Memory B cell (primary cell): ENCODE measurements around the gene C19orf67.

ENCODE experiments used
- ATAC-seq: fragments of 150-1000 bp; cut with Tn5 transposase; 2 replicates; pipeline ENCODE4 v1.10.0; 2021; ENCODE audit warnings: low read depth, mild to moderate bottlenecking, moderate library complexity
- DNase-seq, 2 donors: peaks; one replicate each; pipeline ENCODE4 v3.0.0; 2022; ENCODE audit warnings: low spot score in 2 of 2
- H3K27ac Mint-ChIP-seq: one replicate; pipeline ENCODE4 v1.8.0; 2022; ENCODE audit warnings: mild to moderate bottlenecking, moderate library complexity, mixed read lengths
- H3K27me3 Mint-ChIP-seq: one replicate; pipeline ENCODE4 v1.8.0; 2022; ENCODE audit warnings: mixed read lengths
- H3K36me3 Mint-ChIP-seq: one replicate; pipeline ENCODE4 v1.8.0; 2022; ENCODE audit warnings: mild to moderate bottlenecking, mixed read lengths
- H3K4me1 Mint-ChIP-seq: one replicate; pipeline ENCODE4 v1.8.0; 2022; ENCODE audit warnings: mixed read lengths
- H3K4me3 Mint-ChIP-seq: one replicate; pipeline ENCODE4 v1.8.0; 2022; ENCODE audit warnings: mild to moderate bottlenecking, moderate library complexity, mixed read lengths
- H3K9me3 Mint-ChIP-seq: one replicate; pipeline ENCODE4 v1.8.0; 2022; ENCODE audit warnings: mixed read lengths

Gene C19orf67

GRCh38 chr19:14082675-14082960 lies 3.0 kb downstream of the C19orf67 start:
- H3K36me3 Mint-ChIP-seq, result no peaks in the 10 kb centered on the region
- H3K27me3 Mint-ChIP-seq, result no peaks in the 10 kb centered on the region
- no peak for DNase-seq
- ATAC-seq, result no peak
- H3K4me1 Mint-ChIP-seq, result peaks cover 5% of the 10 kb centered on the region
- no peak overlapping the region for H3K27ac Mint-ChIP-seq
- H3K4me3 Mint-ChIP-seq, result peak overlapping the region; percentile 91
- H3K9me3 Mint-ChIP-seq, result no peaks in the 10 kb centered on the region

- H3K27me3 Mint-ChIP-seq, result no peaks in the 10 kb centered on the region
- peak overlapping the region; percentile 87 for H3K27ac Mint-ChIP-seq
- H3K36me3 Mint-ChIP-seq, result no peaks in the 10 kb centered on the region
- ATAC-seq, result peak; percentile 23
- H3K4me3 Mint-ChIP-seq, result peak overlapping the region; percentile 91
- DNase-seq, result peak; percentile 33 to 38
- no peaks in the 10 kb centered on the region for H3K9me3 Mint-ChIP-seq
- peaks cover 5% of the 10 kb centered on the region for H3K4me1 Mint-ChIP-seq
Measured at GRCh38 chr19:14081797-14082674, 3.5 kb downstream of the C19orf67 start.

- no peaks in the 10 kb centered on the region for H3K9me3 Mint-ChIP-seq
- H3K27me3 Mint-ChIP-seq, result no peaks in the 10 kb centered on the region
- peaks cover 5% of the 10 kb centered on the region for H3K4me1 Mint-ChIP-seq
- ATAC-seq (peak; percentile 94), DNase-seq (peak; percentile 99)
- peak overlapping the region; percentile 91 for H3K4me3 Mint-ChIP-seq
- H3K36me3 Mint-ChIP-seq, result no peaks in the 10 kb centered on the region
- H3K27ac Mint-ChIP-seq, result peak overlapping the region; percentile 87
Measured at GRCh38 chr19:14080887-14081796, 4.4 kb downstream of the C19orf67 start.

GRCh38 chr19:14078411-14078810 lies 7.2 kb downstream of the C19orf67 start:
- Mint-ChIP-seq H3K36me3 (no peaks in the 10 kb centered on the region), H3K27me3 (no peaks in the 10 kb centered on the region), H3K4me1 (peaks cover 12% of the 10 kb centered on the region), H3K9me3 (no peaks in the 10 kb centered on the region), H3K4me3 (no peak overlapping the region), H3K27ac (no peak overlapping the region)
- ATAC-seq (no peak), DNase-seq (no peak)

GRCh38 chr19:14073925-14074838 lies 11.4 kb downstream of the C19orf67 start:
- Mint-ChIP-seq H3K4me1 (peaks cover 8% of the 10 kb centered on the region), H3K36me3 (no peaks in the 10 kb centered on the region), H3K4me3 (peak overlapping the region; percentile 86), H3K9me3 (no peaks in the 10 kb centered on the region), H3K27ac (peak overlapping the region; percentile 18), H3K27me3 (no peaks in the 10 kb centered on the region)
- DNase-seq (peak in 1 of 2 donors; percentile 38), ATAC-seq (no peak)

GRCh38 chr19:14073261-14073924 lies 12.2 kb downstream of the C19orf67 start:
- H3K27ac Mint-ChIP-seq, result peak overlapping the region; percentile 18
- H3K27me3 Mint-ChIP-seq, result no peaks in the 10 kb centered on the region
- ATAC-seq, result peak; percentile 74
- no peaks in the 10 kb centered on the region for H3K36me3 Mint-ChIP-seq
- peak; percentile 84 to 89 for DNase-seq
- H3K9me3 Mint-ChIP-seq, result no peaks in the 10 kb centered on the region
- peak overlapping the region; percentile 86 for H3K4me3 Mint-ChIP-seq
- peaks cover 7% of the 10 kb centered on the region for H3K4me1 Mint-ChIP-seq

- DNase-seq, result peak in 1 of 2 donors; percentile 52
- no peak for ATAC-seq
- no peaks in the 10 kb centered on the region for H3K36me3 Mint-ChIP-seq
- no peaks in the 10 kb centered on the region for H3K27me3 Mint-ChIP-seq
- no peaks in the 10 kb centered on the region for H3K9me3 Mint-ChIP-seq
- H3K4me3 Mint-ChIP-seq, result peak within 1 kb of the TSS; percentile 86
- peaks cover 6% of the 10 kb centered on the region for H3K4me1 Mint-ChIP-seq
- H3K27ac Mint-ChIP-seq, result no peak within 1 kb of the TSS
Measured at GRCh38 chr19:14072535-14073260, 12.9 kb downstream of the C19orf67 start, which contains the start of gene MISP3. Gene MISP3 (plus strand): TSS chr19:14072786. CDS start chr19:14073310, 524 bp downstream.

GRCh38 chr19:14070268-14071050 lies 15.1 kb downstream of the C19orf67 start:
- H3K36me3 Mint-ChIP-seq, result no peaks in the 10 kb centered on the region
- ATAC-seq (no peak), DNase-seq (no peak)
- no peak overlapping the region for H3K4me3 Mint-ChIP-seq
- no peak overlapping the region for H3K27ac Mint-ChIP-seq
- H3K27me3 Mint-ChIP-seq, result peaks cover 4% of the 10 kb centered on the region
- H3K9me3 Mint-ChIP-seq, result no peaks in the 10 kb centered on the region
- peaks cover 6% of the 10 kb centered on the region for H3K4me1 Mint-ChIP-seq

- Mint-ChIP-seq H3K4me1 (no peaks in the 10 kb centered on the region), H3K27me3 (peaks cover 7% of the 10 kb centered on the region), H3K4me3 (no peak overlapping the region), H3K27ac (no peak overlapping the region), H3K36me3 (no peaks in the 10 kb centered on the region), H3K9me3 (no peaks in the 10 kb centered on the region)
- ATAC-seq, result peak; percentile 38
- DNase-seq, result no peak
Measured at GRCh38 chr19:14066134-14066533, 19.4 kb downstream of the C19orf67 start.

GRCh38 chr19:14063105-14063504 lies 22.5 kb downstream of the C19orf67 start:
- H3K36me3 Mint-ChIP-seq, result no peaks in the 10 kb centered on the region

GRCh38 chr19:14062558-14062855 lies 23.1 kb downstream of the C19orf67 start:
- H3K4me1 Mint-ChIP-seq, result peaks cover 14% of the 10 kb centered on the region
- DNase-seq (no peak), ATAC-seq (no peak)
- H3K36me3 Mint-ChIP-seq, result no peaks in the 10 kb centered on the region
- no peak overlapping the region for H3K27ac Mint-ChIP-seq
- H3K9me3 Mint-ChIP-seq, result no peaks in the 10 kb centered on the region
- H3K4me3 Mint-ChIP-seq, result no peak overlapping the region
- H3K27me3 Mint-ChIP-seq, result peaks cover 27% of the 10 kb centered on the region

More at GRCh38 chr19:14063105-14063504, 22.5 kb downstream of the C19orf67 start:
- DNase-seq, result no peak
- Mint-ChIP-seq H3K9me3 (no peaks in the 10 kb centered on the region), H3K4me1 (peaks cover 11% of the 10 kb centered on the region), H3K27ac (no peak overlapping the region), H3K4me3 (no peak overlapping the region), H3K27me3 (peaks cover 22% of the 10 kb centered on the region)
- no peak for ATAC-seq
